Memory B cell (primary cell): Measurements from ENCODE around the gene PCMT1.

Experiments
- ATAC-seq: fragments of 150-1000 bp; cut with Tn5 transposase; 2 replicates; pipeline ENCODE4 v1.10.0; 2021; ENCODE audit warnings: low read depth, mild to moderate bottlenecking, moderate library complexity
- DNase-seq, 2 donors: peaks; one replicate each; pipeline ENCODE4 v3.0.0; 2022; ENCODE audit warnings: low spot score in 2 of 2
- H3K27ac Mint-ChIP-seq: one replicate; pipeline ENCODE4 v1.8.0; 2022; ENCODE audit warnings: mild to moderate bottlenecking, moderate library complexity, mixed read lengths
- H3K27me3 Mint-ChIP-seq: one replicate; pipeline ENCODE4 v1.8.0; 2022; ENCODE audit warnings: mixed read lengths
- H3K36me3 Mint-ChIP-seq: one replicate; pipeline ENCODE4 v1.8.0; 2022; ENCODE audit warnings: mild to moderate bottlenecking, mixed read lengths
- H3K4me1 Mint-ChIP-seq: one replicate; pipeline ENCODE4 v1.8.0; 2022; ENCODE audit warnings: mixed read lengths
- H3K4me3 Mint-ChIP-seq: one replicate; pipeline ENCODE4 v1.8.0; 2022; ENCODE audit warnings: mild to moderate bottlenecking, moderate library complexity, mixed read lengths
- H3K9me3 Mint-ChIP-seq: one replicate; pipeline ENCODE4 v1.8.0; 2022; ENCODE audit warnings: mixed read lengths

PCMT1 gene

GRCh38 chr6:149859938-149860337 is 110.4 kb downstream of the PCMT1 start:
- DNase-seq (no peak), ATAC-seq (no peak)
- H3K27me3 Mint-ChIP-seq: peaks cover 10% of the 10 kb centered on the region
- H3K4me3 Mint-ChIP-seq: no peak overlapping the region
- peaks cover 5% of the 10 kb centered on the region for H3K4me1 Mint-ChIP-seq
- no peaks in the 10 kb centered on the region for H3K9me3 Mint-ChIP-seq
- H3K27ac Mint-ChIP-seq: no peak overlapping the region
- no peaks in the 10 kb centered on the region for H3K36me3 Mint-ChIP-seq

- Mint-ChIP-seq H3K27me3 (peaks cover 10% of the 10 kb centered on the region), H3K4me1 (peaks cover 3% of the 10 kb centered on the region), H3K9me3 (no peaks in the 10 kb centered on the region), H3K27ac (no peak overlapping the region), H3K36me3 (no peaks in the 10 kb centered on the region), H3K4me3 (peak overlapping the region; percentile 14)
- ATAC-seq: no peak
- DNase-seq: no peak
Measured at GRCh38 chr6:149860513-149860833, 110.9 kb downstream of the PCMT1 start.
